ENCODE data around the gene PRKAA1.
A peak's percentile ranks its signal among the peaks of the same experiment; 100 is the strongest.

Gene PRKAA1

DNA sequence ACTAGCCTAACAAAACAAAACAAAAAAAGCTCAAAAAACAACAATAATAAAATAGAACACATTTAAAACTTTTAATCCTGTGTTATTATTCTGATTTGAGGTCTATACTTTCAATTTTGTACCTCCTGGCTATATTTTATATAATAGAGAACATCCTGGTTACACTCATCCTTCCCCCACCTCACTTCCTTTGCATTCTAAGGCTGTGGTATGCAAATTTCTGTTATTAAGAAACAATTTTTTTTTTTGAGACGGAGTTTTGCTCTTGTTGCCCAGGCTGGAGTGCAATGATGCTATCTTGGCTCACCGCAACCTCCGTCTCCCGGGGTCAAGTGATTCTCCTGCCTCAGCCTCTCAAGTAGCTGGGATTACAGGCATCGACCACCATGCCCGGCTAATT, 39.9 kb upstream of the PRKAA1 start:
- Histone ChIP-seq H3K27me3 (replicated peaks in 2 of 5; ENCODE audit: control insufficient read depth in 4 of 5, insufficient read depth in 5 of 5, low read length in 4 of 5) (no peaks in the 10 kb centered on the region), H3K9me3 (ENCODE audit: control extremely low read depth in 1 of 5, control insufficient read depth in 4 of 5, insufficient read depth in 2 of 5, low read depth in 1 of 5, low read length in 4 of 5) (no peaks in the 10 kb centered on the region), H3K27ac (ENCODE audit: insufficient read depth in 1 of 2, low read depth in 1 of 2, low read length in 2 of 2, poor library complexity in 1 of 2, severe bottlenecking in 2 of 2) (no peak overlapping the region), H3K4me3 (ENCODE audit: control insufficient read depth in 1 of 7, extremely low read depth in 1 of 7, insufficient read depth in 4 of 7, low read depth in 2 of 7, low read length in 6 of 7) (no peak overlapping the region), H3K4me1 (ENCODE audit: control extremely low read depth in 1 of 4, control insufficient read depth in 4 of 4, insufficient read depth in 4 of 4, low read length in 3 of 4) (peaks cover 13 to 32% (median 25%) of the 10 kb centered on the region in 4 experiments), H3K36me3 (ENCODE audit: control insufficient read depth in 4 of 4, insufficient read depth in 4 of 4, low read length in 3 of 4) (peaks cover 2 to 13% (median 9%) of the 10 kb centered on the region in 4 experiments)
- peak in 2 of 3 donors; percentile 22 to 35 for DNase-seq
- ChIA-PET CTCF (interaction anchor here (0.7 kb wide), 1 partner anchor 754 kb away, joined by 3 read pairs; no protein-coding TSS in a partner anchor), POLR2A (no interaction called here)
- no CpG with 5 or more reads among the region's 6 CpGs for WGBS (ENCODE audit: insufficient coverage)

DNA sequence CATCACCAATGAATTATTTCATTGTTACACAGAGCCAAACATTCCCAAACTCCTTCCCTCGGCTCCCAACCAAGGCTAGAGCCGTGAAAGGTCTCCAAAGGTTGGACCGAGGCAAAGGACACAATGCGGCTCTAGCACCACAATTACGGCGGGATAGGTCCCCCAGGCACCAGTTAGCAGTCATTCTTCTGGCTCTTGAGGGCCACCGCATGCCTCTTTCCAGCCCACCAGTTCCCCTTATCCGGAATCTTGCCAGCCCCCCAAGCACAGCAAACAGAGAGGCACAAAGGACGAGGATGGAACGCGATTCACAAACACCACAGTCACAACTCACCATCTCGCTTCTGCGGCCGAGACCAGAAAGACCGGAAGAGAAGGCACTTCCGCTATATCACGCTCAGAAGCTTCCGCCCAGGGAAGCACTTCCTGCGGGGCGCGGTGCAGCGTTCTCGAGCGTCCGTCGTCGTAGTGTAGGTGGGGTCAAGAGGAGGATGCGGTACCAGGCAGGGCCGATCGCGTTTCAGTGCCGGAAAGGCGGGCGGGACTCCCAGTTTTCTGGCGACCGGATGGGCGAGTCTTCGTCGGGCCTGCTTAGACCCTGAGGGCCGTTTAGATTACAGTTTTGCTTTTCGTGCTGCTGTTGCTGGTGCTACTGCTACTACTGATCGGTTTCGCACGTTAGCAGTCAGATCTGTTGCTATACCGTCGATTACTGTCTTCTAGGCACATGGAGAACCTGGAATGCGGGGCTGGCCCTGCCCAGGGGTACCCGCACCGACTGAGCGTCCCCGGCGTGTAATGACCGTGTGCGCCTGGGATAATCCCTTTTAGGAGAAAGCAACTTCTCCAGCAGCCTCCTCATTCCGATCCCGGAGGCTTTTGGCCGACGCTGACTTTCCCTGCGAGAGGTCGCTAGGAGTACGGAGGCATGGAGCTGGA, 36.9 kb upstream of the PRKAA1 start, which contains the start of gene RPL37:
Gene RPL37 (minus strand): TSS at position 374 of the 939 bp plus-strand sequence. CDS start 37 bp downstream, at position 337.
- no peaks in the 10 kb centered on the region for H3K27me3 ChIP-seq (replicated peaks in 2 of 5; ENCODE audit: control insufficient read depth in 4 of 5, insufficient read depth in 5 of 5, low read length in 4 of 5)
- ChIA-PET POLR2A (interaction anchor here (0.6 kb wide), 1 partner anchor 1567 kb away, joined by 3 read pairs; no protein-coding TSS in a partner anchor), CTCF (interaction anchor here (1.8 kb wide), 1 partner anchor 60 kb away, joined by 4 read pairs; no protein-coding TSS in a partner anchor)
- DNase-seq, result peak; percentile 92 to 95 (median 93)
- peaks cover 8 to 27% (median 21%) of the 10 kb centered on the region in 4 experiments for H3K4me1 ChIP-seq (ENCODE audit: control extremely low read depth in 1 of 4, control insufficient read depth in 4 of 4, insufficient read depth in 4 of 4, low read length in 3 of 4)
- peak within 1 kb of the TSS; percentile 67 to 94 for H3K27ac ChIP-seq (ENCODE audit: insufficient read depth in 1 of 2, low read depth in 1 of 2, low read length in 2 of 2, poor library complexity in 1 of 2, severe bottlenecking in 2 of 2)
- WGBS (ENCODE audit: insufficient coverage), result 6% methylated on average over 44 of the region's 61 CpGs
- H3K9me3 ChIP-seq (ENCODE audit: control extremely low read depth in 1 of 5, control insufficient read depth in 4 of 5, insufficient read depth in 2 of 5, low read depth in 1 of 5, low read length in 4 of 5), result no peaks in the 10 kb centered on the region
- peaks cover 20 to 43% (median 34%) of the 10 kb centered on the region in 4 experiments for H3K36me3 ChIP-seq (ENCODE audit: control insufficient read depth in 4 of 4, insufficient read depth in 4 of 4, low read length in 3 of 4)
- H3K4me3 ChIP-seq (ENCODE audit: control insufficient read depth in 1 of 7, extremely low read depth in 1 of 7, insufficient read depth in 4 of 7, low read depth in 2 of 7, low read length in 6 of 7), result peak within 1 kb of the TSS; percentile 46 to 96 (median 89)

DNA sequence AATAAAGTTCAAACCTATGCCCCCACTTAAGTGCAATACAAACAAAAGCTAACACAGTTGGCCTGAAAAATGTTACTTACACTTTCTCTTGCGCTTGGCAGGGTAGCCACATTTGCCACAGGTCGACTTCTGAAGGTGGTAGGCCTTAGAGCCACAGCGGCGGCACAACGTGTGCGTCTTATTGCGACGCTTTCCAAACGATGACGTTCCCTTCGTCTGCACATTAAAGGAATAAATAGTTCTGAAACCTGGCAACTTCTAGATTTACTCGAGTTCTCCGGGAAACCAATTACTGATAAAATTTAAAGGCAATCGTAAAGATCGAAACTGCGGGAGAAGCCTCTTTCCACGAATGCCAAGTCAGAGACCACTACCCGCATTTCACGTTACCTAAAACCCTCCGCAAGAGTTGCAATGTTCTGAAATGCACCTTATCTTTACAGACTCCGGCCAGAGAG, 36.2 kb upstream of the PRKAA1 start:
- peak; percentile 40 to 82 (median 73) for DNase-seq
- H3K36me3 ChIP-seq (ENCODE audit: control insufficient read depth in 4 of 4, insufficient read depth in 4 of 4, low read length in 3 of 4), result peaks cover 20 to 50% (median 37%) of the 10 kb centered on the region in 4 experiments
- ChIA-PET CTCF (interaction anchor here (1.8 kb wide), 1 partner anchor 59 kb away, joined by 4 read pairs; no protein-coding TSS in a partner anchor), POLR2A (interaction anchor here (0.6 kb wide), 1 partner anchor 1566 kb away, joined by 3 read pairs; no protein-coding TSS in a partner anchor)
- H3K4me3 ChIP-seq (ENCODE audit: control insufficient read depth in 1 of 7, extremely low read depth in 1 of 7, insufficient read depth in 4 of 7, low read depth in 2 of 7, low read length in 6 of 7), result peak overlapping the region; percentile 46 to 96 (median 89)
- no peaks in the 10 kb centered on the region for H3K9me3 ChIP-seq (ENCODE audit: control extremely low read depth in 1 of 5, control insufficient read depth in 4 of 5, insufficient read depth in 2 of 5, low read depth in 1 of 5, low read length in 4 of 5)
- H3K27ac ChIP-seq (ENCODE audit: insufficient read depth in 1 of 2, low read depth in 1 of 2, low read length in 2 of 2, poor library complexity in 1 of 2, severe bottlenecking in 2 of 2), result peak overlapping the region; percentile 67 to 94
- under 1% methylated on average over 21 of the region's 21 CpGs for WGBS (ENCODE audit: insufficient coverage)
- peaks cover 8 to 27% (median 21%) of the 10 kb centered on the region in 4 experiments for H3K4me1 ChIP-seq (ENCODE audit: control extremely low read depth in 1 of 4, control insufficient read depth in 4 of 4, insufficient read depth in 4 of 4, low read length in 3 of 4)
- no peaks in the 10 kb centered on the region for H3K27me3 ChIP-seq (replicated peaks in 2 of 5; ENCODE audit: control insufficient read depth in 4 of 5, insufficient read depth in 5 of 5, low read length in 4 of 5)

DNA sequence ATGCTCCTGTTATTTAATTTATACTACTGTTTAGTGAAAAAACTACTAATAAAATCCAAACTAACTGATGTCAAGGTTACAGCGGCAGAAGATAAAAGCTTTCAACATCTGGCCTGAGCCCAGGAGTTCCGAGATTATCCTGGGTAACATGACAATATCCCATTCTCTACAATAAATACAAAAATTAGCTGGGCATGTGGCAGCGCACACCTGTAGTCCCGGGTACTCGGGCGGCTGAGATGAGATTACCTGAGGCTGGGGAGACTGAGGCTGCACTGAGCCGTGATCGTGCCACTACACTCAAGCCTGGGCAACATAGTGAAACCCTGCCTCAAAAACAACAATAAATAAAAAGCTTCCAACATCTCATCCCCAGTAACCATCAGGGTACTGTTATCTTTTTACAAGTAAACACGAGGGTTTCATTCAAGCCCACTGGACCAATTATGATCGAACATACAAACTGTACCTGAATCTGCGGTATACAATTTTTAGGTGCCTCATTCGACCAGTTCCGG, 35.6 kb upstream of the PRKAA1 start:
- Histone ChIP-seq H3K27me3 (replicated peaks in 2 of 5; ENCODE audit: control insufficient read depth in 4 of 5, insufficient read depth in 5 of 5, low read length in 4 of 5) (no peaks in the 10 kb centered on the region), H3K36me3 (ENCODE audit: control insufficient read depth in 4 of 4, insufficient read depth in 4 of 4, low read length in 3 of 4) (peaks cover 20 to 56% (median 41%) of the 10 kb centered on the region in 4 experiments), H3K9me3 (ENCODE audit: control extremely low read depth in 1 of 5, control insufficient read depth in 4 of 5, insufficient read depth in 2 of 5, low read depth in 1 of 5, low read length in 4 of 5) (no peaks in the 10 kb centered on the region), H3K4me3 (ENCODE audit: control insufficient read depth in 1 of 7, extremely low read depth in 1 of 7, insufficient read depth in 4 of 7, low read depth in 2 of 7, low read length in 6 of 7) (peak overlapping the region in 6 of 7 experiments; percentile 85 to 96 (median 90)), H3K27ac (ENCODE audit: insufficient read depth in 1 of 2, low read depth in 1 of 2, low read length in 2 of 2, poor library complexity in 1 of 2, severe bottlenecking in 2 of 2) (peak overlapping the region; percentile 67 to 94), H3K4me1 (ENCODE audit: control extremely low read depth in 1 of 4, control insufficient read depth in 4 of 4, insufficient read depth in 4 of 4, low read length in 3 of 4) (peaks cover 8 to 27% (median 21%) of the 10 kb centered on the region in 4 experiments)
- WGBS (ENCODE audit: insufficient coverage), result 64% methylated on average over 12 of the region's 13 CpGs
- DNase-seq, result no peak
- ChIA-PET CTCF (interaction anchor here (1.0 to 1.8 kb wide), 4 partner anchors 10 to 58 kb away, joined by 3 to 5 read pairs (median 4); partner anchors contain the start of gene PRKAA1), POLR2A (no interaction called here)

DNA sequence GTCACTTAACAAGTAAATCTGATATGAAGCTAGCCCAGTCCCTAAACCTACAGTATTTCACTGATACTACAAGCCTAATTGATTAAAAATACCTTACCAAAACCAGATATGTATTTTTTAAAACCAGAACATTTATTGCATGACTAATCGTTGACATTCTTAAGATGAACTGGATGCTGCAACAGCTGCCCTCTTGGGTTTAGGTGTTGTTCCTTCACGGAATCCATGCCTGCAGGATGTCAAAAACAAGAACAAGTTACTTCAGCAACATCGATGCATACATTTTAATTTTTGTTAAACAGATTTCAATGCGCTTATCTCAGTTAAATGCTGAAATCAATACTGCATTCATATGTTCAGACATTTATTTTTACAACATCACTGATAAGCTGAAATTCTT, 34.2 kb upstream of the PRKAA1 start:
- Histone ChIP-seq H3K27ac (ENCODE audit: insufficient read depth in 1 of 2, low read depth in 1 of 2, low read length in 2 of 2, poor library complexity in 1 of 2, severe bottlenecking in 2 of 2) (peak overlapping the region in 1 of 2 experiments; percentile 94), H3K36me3 (ENCODE audit: control insufficient read depth in 4 of 4, insufficient read depth in 4 of 4, low read length in 3 of 4) (peaks cover 25 to 71% (median 49%) of the 10 kb centered on the region in 4 experiments)

DNA sequence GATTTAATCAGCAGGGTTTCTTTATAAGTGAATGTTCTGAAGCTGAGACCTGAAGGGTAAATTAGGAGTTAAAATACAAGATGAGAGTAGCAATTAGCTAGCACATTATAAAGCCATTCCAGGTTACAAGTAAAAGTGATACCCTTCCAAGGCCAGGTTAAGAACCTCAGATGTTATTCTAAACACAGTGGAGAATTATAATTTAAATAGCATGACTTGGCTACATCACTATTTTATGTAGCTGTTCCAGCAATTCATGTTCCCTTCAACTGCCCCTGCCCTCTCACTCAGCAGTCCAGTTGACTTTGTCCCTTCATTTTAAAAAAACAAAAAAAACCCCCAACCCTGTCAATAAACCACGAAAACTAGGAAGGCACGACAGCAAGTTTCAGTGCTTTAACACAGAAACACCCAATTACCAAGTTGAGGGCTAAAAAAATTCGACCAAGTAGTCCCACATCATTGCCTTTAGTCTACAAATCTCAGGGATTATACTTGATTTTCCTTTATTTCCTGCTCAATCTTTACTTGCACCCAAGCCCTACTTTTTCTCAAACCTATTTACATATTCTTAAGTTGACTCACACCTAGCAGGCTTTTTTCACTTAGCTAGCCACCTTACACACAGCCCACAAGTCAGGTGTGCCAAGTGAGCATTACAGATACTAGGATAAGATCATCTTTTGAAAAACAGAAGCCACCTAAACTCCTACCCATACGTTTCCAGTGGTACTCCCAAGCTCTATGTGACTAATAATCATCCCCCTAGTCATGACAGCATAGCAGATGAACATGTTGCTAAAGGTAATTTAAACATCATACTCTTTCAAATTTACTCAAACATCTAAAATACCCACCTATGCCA, 33.4 kb upstream of the PRKAA1 start:
- H3K4me1 ChIP-seq (ENCODE audit: control extremely low read depth in 1 of 4, control insufficient read depth in 4 of 4, insufficient read depth in 4 of 4, low read length in 3 of 4), result peaks cover 8 to 27% (median 21%) of the 10 kb centered on the region in 4 experiments
- POLR2A ChIA-PET, result no interaction called here
- CTCF ChIA-PET, result interaction anchor here (1.2 to 1.7 kb wide), 3 partner anchors 12 to 33 kb away, joined by 3 to 5 read pairs (median 4); partner anchors contain the start of gene PRKAA1
- H3K27me3 ChIP-seq (replicated peaks in 2 of 5; ENCODE audit: control insufficient read depth in 4 of 5, insufficient read depth in 5 of 5, low read length in 4 of 5), result no peaks in the 10 kb centered on the region
- no peak for DNase-seq
- H3K36me3 ChIP-seq (ENCODE audit: control insufficient read depth in 4 of 4, insufficient read depth in 4 of 4, low read length in 3 of 4), result peaks cover 28 to 78% (median 56%) of the 10 kb centered on the region in 4 experiments
- H3K4me3 ChIP-seq (ENCODE audit: control insufficient read depth in 1 of 7, extremely low read depth in 1 of 7, insufficient read depth in 4 of 7, low read depth in 2 of 7, low read length in 6 of 7), result peak overlapping the region in 1 of 7 experiments; percentile 33
- no peaks in the 10 kb centered on the region for H3K9me3 ChIP-seq (ENCODE audit: control extremely low read depth in 1 of 5, control insufficient read depth in 4 of 5, insufficient read depth in 2 of 5, low read depth in 1 of 5, low read length in 4 of 5)
- WGBS (ENCODE audit: insufficient coverage), result 90% methylated on average over 3 of the region's 4 CpGs
- H3K27ac ChIP-seq (ENCODE audit: insufficient read depth in 1 of 2, low read depth in 1 of 2, low read length in 2 of 2, poor library complexity in 1 of 2, severe bottlenecking in 2 of 2), result no peak overlapping the region

More for the DNA sequence above, 34.2 kb upstream of the PRKAA1 start:
- Histone ChIP-seq H3K9me3 (ENCODE audit: control extremely low read depth in 1 of 5, control insufficient read depth in 4 of 5, insufficient read depth in 2 of 5, low read depth in 1 of 5, low read length in 4 of 5) (no peaks in the 10 kb centered on the region), H3K4me1 (ENCODE audit: control extremely low read depth in 1 of 4, control insufficient read depth in 4 of 4, insufficient read depth in 4 of 4, low read length in 3 of 4) (peaks cover 8 to 27% (median 21%) of the 10 kb centered on the region in 4 experiments), H3K27me3 (replicated peaks in 2 of 5; ENCODE audit: control insufficient read depth in 4 of 5, insufficient read depth in 5 of 5, low read length in 4 of 5) (no peaks in the 10 kb centered on the region), H3K4me3 (ENCODE audit: control insufficient read depth in 1 of 7, extremely low read depth in 1 of 7, insufficient read depth in 4 of 7, low read depth in 2 of 7, low read length in 6 of 7) (peak overlapping the region in 1 of 7 experiments; percentile 90)
- CTCF ChIA-PET, result interaction anchor here (0.6 to 1.7 kb wide), 6 partner anchors 7 to 1260 kb away, joined by 3 to 5 read pairs (median 3); partner anchors contain the start of gene PRKAA1
- no peak for DNase-seq
- WGBS (ENCODE audit: insufficient coverage), result 98% methylated on average over 4 of the region's 4 CpGs
- POLR2A ChIA-PET, result no interaction called here

All from common myeloid progenitor, CD34-positive (primary cell).